IMR-90 (cell line): Measurements from ENCODE around the gene CLSTN1. TPM values are rescaled to one million over a fixed set of nuclear protein-coding genes. Genes with fewer than 3 reads are reported as not detected.

ENCODE experiments used
- ATAC-seq: fragments of 200-7000 bp; cut with Tn5 transposase; 2 replicates; pipeline ENCODE4 v1.9.1; 2020; ENCODE audit warnings: low read depth, mild to moderate bottlenecking, moderate library complexity
- BruUV-seq: library from RNA; stranded (reverse); fragments of 400-500 nt; replicated peaks from 2 replicates; lab custom pipeline; 2021; lab: Mats Ljungman, UMichigan
- CTCF ChIA-PET: fragments of 300-600 bp; formaldehyde crosslinking; extraction: SDS; loops from one replicate; lab custom pipeline; 2021; ENCODE audit warnings: antibody characterized with exemption; lab: Yijun Ruan, JAX
- POLR2A ChIA-PET: fragments of 300-600 bp; sonication (Branson Sonifier 250); formaldehyde crosslinking; loops from one replicate; lab custom pipeline; 2022; ENCODE audit warnings: antibody characterized with exemption; ENCODE audit not compliant: unreplicated experiment; lab: Charles Lee
- DNase-seq: peaks from one replicate; pipeline ENCODE4 v3.0.0; 2013
- H2AFZ ChIP-seq: replicated peaks from 2 replicates; pipeline ENCODE3; 2013; ENCODE audit warnings: low read length, mild to moderate bottlenecking; ENCODE audit not compliant: poor library complexity
- H2AK5ac ChIP-seq: 2 replicates; pipeline ENCODE4 v1.6.1; 2013; ENCODE audit warnings: low read depth, low read length, inconsistent platforms
- H2AK9ac ChIP-seq: replicated peaks from 2 replicates; pipeline ENCODE3; 2013; ENCODE audit warnings: mild to moderate bottlenecking, low read depth, low read length, moderate library complexity; ENCODE audit not compliant: poor library complexity
- H2BK120ac ChIP-seq: 2 replicates; pipeline ENCODE4 v1.6.1; 2013; ENCODE audit warnings: low read depth, low read length, inconsistent platforms
- H2BK15ac ChIP-seq: 3 replicates; pipeline ENCODE4 v1.6.1; 2013; ENCODE audit warnings: low read depth, low read length, inconsistent platforms
- H2BK20ac ChIP-seq: 2 replicates; pipeline ENCODE4 v1.6.1; 2013; ENCODE audit warnings: low read depth, mild to moderate bottlenecking, inconsistent platforms, low read length, moderate library complexity
- H2BK5ac ChIP-seq: 2 replicates; pipeline ENCODE4 v1.6.1; 2013; ENCODE audit warnings: mild to moderate bottlenecking, low read depth, low read length, inconsistent platforms; ENCODE audit not compliant: poor library complexity, severe bottlenecking
- H3K14ac ChIP-seq: replicated peaks from 2 replicates; pipeline ENCODE4 v1.6.1; 2013; ENCODE audit warnings: low read depth, low read length, inconsistent platforms
- H3K18ac ChIP-seq: 2 replicates; pipeline ENCODE4 v1.6.1; 2013; ENCODE audit warnings: low read depth, low read length, control low read depth
- H3K23ac ChIP-seq: 2 replicates; pipeline ENCODE4 v1.6.1; 2013; ENCODE audit warnings: low read depth, low read length, inconsistent platforms
- H3K27ac ChIP-seq: 2 replicates; pipeline ENCODE4 v1.5.1; 2013; ENCODE audit warnings: mild to moderate bottlenecking, control low read depth, low read length; ENCODE audit not compliant: insufficient read depth
- H3K27me3 ChIP-seq: 2 replicates; pipeline ENCODE4 v1.6.1; 2013; ENCODE audit warnings: low read length; ENCODE audit not compliant: control insufficient read depth, insufficient read depth
- H3K36me3 ChIP-seq: 2 replicates; pipeline ENCODE4 v1.6.1; 2013; ENCODE audit warnings: low read length, mixed read lengths; ENCODE audit not compliant: control insufficient read depth, insufficient read depth
- H3K4ac ChIP-seq: 2 replicates; pipeline ENCODE4 v1.6.1; 2013; ENCODE audit warnings: low read depth, low read length, inconsistent platforms
- H3K4me1 ChIP-seq: 2 replicates; pipeline ENCODE4 v1.6.1; 2013; ENCODE audit warnings: low read length, mixed read lengths; ENCODE audit not compliant: control insufficient read depth, insufficient read depth
- H3K4me2 ChIP-seq: 2 replicates; pipeline ENCODE4 v1.6.1; 2013; ENCODE audit warnings: low read depth, mild to moderate bottlenecking, control low read depth, low read length, moderate library complexity
- H3K4me3 ChIP-seq: 2 replicates; pipeline ENCODE4 v1.5.1; 2013; ENCODE audit warnings: low read depth, mild to moderate bottlenecking, control low read depth, low read length, moderate library complexity; ENCODE audit not compliant: insufficient read depth
- H3K56ac ChIP-seq: 2 replicates; pipeline ENCODE4 v1.6.1; 2013; ENCODE audit warnings: low read length, inconsistent platforms; ENCODE audit not compliant: insufficient read depth; ENCODE audit errors: extremely low read depth
- H3K79me1 ChIP-seq, 2 experiments: 2 replicates each; pipeline ENCODE4 v1.6.1; 2013; ENCODE audit warnings: low read length in 2 of 2, inconsistent platforms in 1 of 2, low read depth in 1 of 2
- H3K9ac ChIP-seq: 2 replicates; pipeline ENCODE4 v1.6.1; 2013; ENCODE audit warnings: low read depth, low read length, control low read depth
- H3K9me1 ChIP-seq: 2 replicates; pipeline ENCODE4 v1.6.1; 2013; ENCODE audit warnings: low read length, inconsistent platforms; ENCODE audit not compliant: insufficient read depth
- H3K9me3 ChIP-seq: 2 replicates; pipeline ENCODE4 v1.6.1; 2013; ENCODE audit warnings: low read length; ENCODE audit not compliant: control insufficient read depth, insufficient read depth
- H4K20me1 ChIP-seq: 2 replicates; pipeline ENCODE4 v1.6.1; 2013; ENCODE audit warnings: low read length, inconsistent platforms; ENCODE audit not compliant: insufficient read depth
- H4K5ac ChIP-seq: 2 replicates; pipeline ENCODE4 v1.6.1; 2013; ENCODE audit warnings: mild to moderate bottlenecking, low read depth, low read length, control low read depth
- H4K8ac ChIP-seq, 2 experiments: 2 replicates each; pipeline ENCODE4 v1.6.1; 2013; ENCODE audit warnings: low read depth in 2 of 2, low read length in 2 of 2, control low read depth in 1 of 2, inconsistent platforms in 1 of 2
- H4K91ac ChIP-seq: 2 replicates; pipeline ENCODE4 v1.6.1; 2013; ENCODE audit warnings: low read depth, low read length, inconsistent platforms; ENCODE audit not compliant: insufficient read depth
- MAFK ChIP-seq: IDR thresholded peaks from 2 replicates; pipeline ENCODE4 v1.6.1; 2012; ENCODE audit warnings: low read depth, low read length, improper control_type of control experiment
- POLR2A ChIP-seq: IDR thresholded peaks from 2 replicates; pipeline ENCODE4 v1.6.1; 2012; ENCODE audit warnings: mild to moderate bottlenecking, low read depth, low read length
- WGBS, 2 experiments: methylation state at CpG; one replicate each; pipeline versions ENCODE4 v1.1.5 to v1.1.7; 2013; ENCODE audit warnings: missing lambda C conversion rate in 2 of 2; ENCODE audit not compliant: insufficient read length in 1 of 2; ENCODE audit errors: extremely low coverage in 2 of 2; 5-methylcytosine and 5-hydroxymethylcytosine counted together
- dilution Hi-C: fragments of 300-500 bp; cut with HindIII; formaldehyde crosslinking; loops from one replicate; pipeline ENCODE4 v1.14.3; 2018; ENCODE audit warnings: low sequenced_read_pairs; ENCODE audit not compliant: unreplicated experiment
- in situ Hi-C: fragments of 300-500 bp; cut with MboI; formaldehyde crosslinking; loops from 3 replicates; pipeline ENCODE4 v1.14.3; 2019; ENCODE audit warnings: low sequenced_read_pairs, inconsistent platforms, mixed read lengths
- intact Hi-C: fragments of 100-400 bp; cut with micrococcal nuclease; formaldehyde crosslinking; loops from 2 replicates; pipeline ENCODE4 v1.10.0; 2022
- polyA plus RNA-seq, 3 experiments: library from polyadenylated mRNA; depleted of rRNA; stranded (reverse); fragments of >200 nt; gene quantifications; 2 replicates each; pipeline ENCODE4 v1.2.3, GENCODE V29; 2012; ENCODE audit warnings: low replicate concordance in 1 of 3
- total RNA-seq: library from RNA; depleted of rRNA; stranded (reverse); fragments of >200 nt; gene quantifications from 2 replicates; pipeline ENCODE4 v1.2.3, GENCODE V29; 2012

Gene CLSTN1
- total and polyA plus RNA-seq, 2 of the 4 experiments (the other 2 are of a cell fraction): 30.1 to 72.2 TPM

DNA sequence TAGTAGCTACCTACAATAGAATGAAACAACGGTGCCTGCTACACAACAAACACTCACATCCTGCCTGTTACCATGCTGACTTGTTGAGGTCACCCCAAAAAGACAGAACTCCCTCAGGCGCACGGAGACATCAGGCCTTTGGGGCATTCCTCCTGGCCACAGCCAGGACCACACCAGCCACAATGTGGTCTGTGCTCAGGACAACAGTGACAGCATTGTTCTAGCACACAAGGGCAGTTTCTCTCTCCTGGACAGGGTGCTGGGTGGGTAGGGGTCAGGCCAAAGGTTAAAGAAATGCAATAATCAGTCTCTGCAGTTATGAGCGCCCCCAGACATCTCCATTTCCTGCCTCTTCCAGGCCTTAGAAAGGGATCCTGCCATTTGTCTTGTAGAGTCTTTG, 46.8 kb upstream of the CLSTN1 start:
- BruUV-seq: no TSS peak
- Histone ChIP-seq H3K9ac (no peak overlapping the region), H3K23ac (no peak overlapping the region), H3K9me3 (no peaks in the 10 kb centered on the region), H2BK15ac (no peak overlapping the region), H2AK9ac (no peak overlapping the region), H3K4me2 (no peak overlapping the region), H3K14ac (no peak overlapping the region), H2BK20ac (no peak overlapping the region), H3K27ac (no peak overlapping the region), H2BK120ac (no peak overlapping the region), H4K91ac (no peak overlapping the region), H3K79me1 (peaks cover 0 to 3% of the 10 kb centered on the region in 2 experiments; a peak in 3 of 4 replicates), H2BK5ac (no peak overlapping the region), H2AFZ (no peak overlapping the region), H3K36me3 (peaks cover 11% of the 10 kb centered on the region; the same call in 1 of the 2 replicates), H3K18ac (no peak overlapping the region), H4K20me1 (0 out of 2 replicates have a peak, but pooled peaks cover 4% of the 10 kb centered on the region), H3K4me1 (peaks cover 5% of the 10 kb centered on the region), H3K4ac (no peak overlapping the region), H4K8ac (no peak overlapping the region), H2AK5ac (no peak overlapping the region), H4K5ac (no peak overlapping the region), H3K27me3 (no peaks in the 10 kb centered on the region), H3K9me1 (no peaks in the 10 kb centered on the region), H3K4me3 (no peak overlapping the region), H3K56ac (no peak overlapping the region)
- dilution Hi-C loops (no loop called here), intact Hi-C loops (no loop called here), in situ Hi-C loops (loop anchor here (5.0 kb wide), 1 partner anchor 72 kb away; the partner anchor contains the start of genes LZIC and NMNAT1)
- no peak for TF ChIP-seq POLR2A
- no peak for TF ChIP-seq MAFK
- ATAC-seq (no peak), DNase-seq (no peak)
- POLR2A ChIA-PET: no interaction called here
- CTCF ChIA-PET: no interaction called here
- no CpG with 5 or more reads among the region's 4 CpGs for WGBS, 2 experiments
